Stomach smooth muscle (tissue), 2 donors: ENCODE measurements around the gene SH3BGR.

ENCODE experiments used
- H3K27ac ChIP-seq: one replicate; pipeline ENCODE4 v1.7.0; 2013; ENCODE audit warnings: mild to moderate bottlenecking, low read length, inconsistent platforms
- H3K27me3 ChIP-seq, 2 donors: one replicate each; pipeline ENCODE4 v1.7.0; 2013; ENCODE audit warnings: low read length in 2 of 2; ENCODE audit not compliant: insufficient read depth in 2 of 2, control insufficient read depth in 1 of 2
- H3K36me3 ChIP-seq, 2 donors: one replicate each; pipeline ENCODE4 v1.7.0; 2013; ENCODE audit warnings: low read length in 2 of 2; ENCODE audit not compliant: control insufficient read depth in 2 of 2, insufficient read depth in 2 of 2
- H3K4me1 ChIP-seq: one replicate; pipeline ENCODE4 v1.7.0; 2013; ENCODE audit warnings: low read length; ENCODE audit not compliant: control insufficient read depth, insufficient read depth
- H3K4me3 ChIP-seq, 2 donors: one replicate each; pipeline ENCODE4 v1.7.0; 2013; ENCODE audit warnings: low read length in 2 of 2
- H3K9ac ChIP-seq, 2 donors: one replicate each; pipeline ENCODE4 v1.7.0; 2013; ENCODE audit warnings: low read length in 2 of 2, mild to moderate bottlenecking in 1 of 2
- H3K9me3 ChIP-seq, 2 donors: one replicate each; pipeline ENCODE4 v1.7.0; 2013; ENCODE audit warnings: low read length in 2 of 2; ENCODE audit not compliant: control insufficient read depth in 2 of 2
- donor health status: healthy.
- donor health status: Pancreatic carcinoma.

SH3BGR gene

GRCh38 chr21:39461419-39461818 is 9.6 kb downstream of the SH3BGR start:
- H3K4me3 ChIP-seq, result no peak overlapping the region
- no peak overlapping the region for H3K9ac ChIP-seq
- H3K9me3 ChIP-seq, result no peaks in the 10 kb centered on the region
- H3K27me3 ChIP-seq, result no peaks in the 10 kb centered on the region
- H3K4me1 ChIP-seq, result no peaks in the 10 kb centered on the region
- H3K36me3 ChIP-seq, result no peaks in the 10 kb centered on the region
- no peak overlapping the region for H3K27ac ChIP-seq

GRCh38 chr21:39463308-39463707 is 11.5 kb downstream of the SH3BGR start:
- Histone ChIP-seq H3K4me3 (no peak overlapping the region), H3K4me1 (no peaks in the 10 kb centered on the region), H3K36me3 (no peaks in the 10 kb centered on the region), H3K27ac (no peak overlapping the region), H3K9ac (no peak overlapping the region), H3K27me3 (no peaks in the 10 kb centered on the region), H3K9me3 (no peaks in the 10 kb centered on the region)

- H3K9ac ChIP-seq, result no peak overlapping the region
- no peak overlapping the region for H3K27ac ChIP-seq
- no peak overlapping the region for H3K4me3 ChIP-seq
These were observed 14.8 kb downstream of the SH3BGR start for GRCh38 chr21:39466584-39466983.

GRCh38 chr21:39467746-39468145 is 16.0 kb downstream of the SH3BGR start:
- Histone ChIP-seq H3K4me3 (no peak overlapping the region), H3K36me3 (no peaks in the 10 kb centered on the region), H3K4me1 (no peaks in the 10 kb centered on the region), H3K9ac (no peak overlapping the region), H3K27me3 (no peaks in the 10 kb centered on the region), H3K9me3 (no peaks in the 10 kb centered on the region), H3K27ac (no peak overlapping the region)

More at GRCh38 chr21:39466584-39466983, 14.8 kb downstream of the SH3BGR start:
- Histone ChIP-seq H3K9me3 (no peaks in the 10 kb centered on the region), H3K27me3 (no peaks in the 10 kb centered on the region), H3K36me3 (no peaks in the 10 kb centered on the region), H3K4me1 (no peaks in the 10 kb centered on the region)

GRCh38 chr21:39468559-39468958 is 16.8 kb downstream of the SH3BGR start:
- Histone ChIP-seq H3K9ac (no peak overlapping the region), H3K27me3 (no peaks in the 10 kb centered on the region), H3K36me3 (no peaks in the 10 kb centered on the region), H3K4me3 (no peak overlapping the region), H3K9me3 (no peaks in the 10 kb centered on the region), H3K4me1 (no peaks in the 10 kb centered on the region), H3K27ac (no peak overlapping the region)

- no peaks in the 10 kb centered on the region for H3K9me3 ChIP-seq
- peaks cover 3 to 7% of the 10 kb centered on the region in 2 donors for H3K36me3 ChIP-seq
- H3K9ac ChIP-seq, result no peak overlapping the region
- no peak overlapping the region for H3K4me3 ChIP-seq
- H3K4me1 ChIP-seq, result no peaks in the 10 kb centered on the region
- no peaks in the 10 kb centered on the region for H3K27me3 ChIP-seq
- no peak overlapping the region for H3K27ac ChIP-seq
These were observed 19.8 kb downstream of the SH3BGR start for GRCh38 chr21:39471598-39471997.

GRCh38 chr21:39472786-39473185 is 21.0 kb downstream of the SH3BGR start:
- H3K27ac ChIP-seq, result no peak overlapping the region
- H3K27me3 ChIP-seq, result no peaks in the 10 kb centered on the region
- no peak overlapping the region for H3K4me3 ChIP-seq
- H3K9ac ChIP-seq, result no peak overlapping the region
- H3K36me3 ChIP-seq, result peaks cover 3 to 7% of the 10 kb centered on the region in 2 donors
- H3K4me1 ChIP-seq, result no peaks in the 10 kb centered on the region
- no peaks in the 10 kb centered on the region for H3K9me3 ChIP-seq

GRCh38 chr21:39474611-39475010 is 22.8 kb downstream of the SH3BGR start:
- no peak overlapping the region for H3K4me3 ChIP-seq
- H3K36me3 ChIP-seq, result peaks cover 3 to 7% of the 10 kb centered on the region in 2 donors
- H3K27ac ChIP-seq, result no peak overlapping the region
- H3K9ac ChIP-seq, result no peak overlapping the region
- no peaks in the 10 kb centered on the region for H3K27me3 ChIP-seq
- H3K4me1 ChIP-seq, result no peaks in the 10 kb centered on the region
- H3K9me3 ChIP-seq, result no peaks in the 10 kb centered on the region

GRCh38 chr21:39479164-39479813 is 27.5 kb downstream of the SH3BGR start:
- H3K4me1 ChIP-seq, result no peaks in the 10 kb centered on the region
- H3K27ac ChIP-seq, result no peak overlapping the region
- H3K27me3 ChIP-seq, result no peaks in the 10 kb centered on the region
- no peaks in the 10 kb centered on the region for H3K9me3 ChIP-seq
- no peak overlapping the region for H3K4me3 ChIP-seq
- peaks cover 3 to 7% of the 10 kb centered on the region in 2 donors for H3K36me3 ChIP-seq
- H3K9ac ChIP-seq, result no peak overlapping the region

- no peaks in the 10 kb centered on the region for H3K9me3 ChIP-seq
- peaks cover under 1% of the 10 kb centered on the region for H3K4me1 ChIP-seq
- no peak overlapping the region for H3K27ac ChIP-seq
- no peaks in the 10 kb centered on the region for H3K27me3 ChIP-seq
- no peak overlapping the region for H3K9ac ChIP-seq
- H3K36me3 ChIP-seq, result peaks cover 3 to 7% of the 10 kb centered on the region in 2 donors
- H3K4me3 ChIP-seq, result no peak overlapping the region
These were observed 28.0 kb downstream of the SH3BGR start for GRCh38 chr21:39479814-39480182.

GRCh38 chr21:39480271-39480670 is 28.5 kb downstream of the SH3BGR start:
- H3K9me3 ChIP-seq, result no peaks in the 10 kb centered on the region
- no peak overlapping the region for H3K4me3 ChIP-seq
- H3K36me3 ChIP-seq, result peaks cover 3 to 7% of the 10 kb centered on the region in 2 donors
- H3K9ac ChIP-seq, result no peak overlapping the region
- peaks cover 3% of the 10 kb centered on the region for H3K4me1 ChIP-seq
- no peak overlapping the region for H3K27ac ChIP-seq
- no peaks in the 10 kb centered on the region for H3K27me3 ChIP-seq
